Mucosa of descending colon (tissue), 3 donors: Measurements from ENCODE around the gene BAG5. TPM values are rescaled to one million over a fixed set of nuclear protein-coding genes. Genes with fewer than 3 reads are reported as not detected.

Source experiments
- ATAC-seq: fragments of 200-7000 bp; cut with Tn5 transposase; one replicate; pipeline ENCODE4 v1.9.1; 2020; ENCODE audit warnings: mild to moderate bottlenecking, moderate library complexity
- DNase-seq, 3 donors: peaks; one replicate each; pipeline ENCODE4 v3.0.0-alpha.2; 2020
- H3K36me3 ChIP-seq: fragments of 200-600 bp; one replicate; pipeline ENCODE4 v1.8.0; 2021; ENCODE audit warnings: low read depth, mild to moderate bottlenecking
- H3K4me1 ChIP-seq: fragments of 200-600 bp; one replicate; pipeline ENCODE4 v1.8.0; 2021; ENCODE audit warnings: low read depth, mild to moderate bottlenecking
- H3K4me3 ChIP-seq: fragments of 200-600 bp; one replicate; pipeline ENCODE4 v1.8.0; 2021; ENCODE audit warnings: mild to moderate bottlenecking
- H3K9me3 ChIP-seq: fragments of 200-600 bp; one replicate; pipeline ENCODE4 v1.8.0; 2021; ENCODE audit warnings: mild to moderate bottlenecking
- intact Hi-C, 2 donors: fragments of 100-400 bp; cut with DNase I in 1 of 2; cut with micrococcal nuclease in 1 of 2; formaldehyde crosslinking; loops; one replicate each; pipeline versions ENCODE4 v1.11.0 to v1.11.1; 2022; cut with DNase I, micrococcal nuclease
- total RNA-seq, 3 donors: library from RNA; stranded (reverse); fragmentation: NEBNext Ultra II Directional in 2 of 3; extraction: Animal tissue kit (Norgen Biotek cat#: 25700) in 2 of 3; gene quantifications; one replicate each; pipeline versions ENCODE4 v1.2.1 to v1.2.4, GENCODE V29; 2021 to 2023
- TF ChIP-seq, protein P1 (sequence below): fragments of 200-600 bp; IDR thresholded peaks from one replicate; pipeline ENCODE4 v1.8.0; 2022; ENCODE audit warnings: antibody characterized with exemption, mild to moderate bottlenecking
- donor health status: DM: no; HTN: no; CAD: no; lungs with moderate emphysema.
- donor health status: DM: no; HTN: no; CAD: no.
- donor health status: DM: no; HTN: yes; CAD: no.

BAG5 gene
- total RNA-seq, 3 donors from 2014 or later, result 26.1 to 29.9 (median 28.0) TPM

- no peak for ATAC-seq
- no peak overlapping the region for H3K4me3 ChIP-seq
Measured at GRCh38 chr14:103510724-103511693, 51.4 kb downstream of the BAG5 start.

GRCh38 chr14:103509864-103510723 lies 52.4 kb downstream of the BAG5 start:
- no peaks in the 10 kb centered on the region for H3K36me3 ChIP-seq
- no peak overlapping the region for H3K4me3 ChIP-seq
- no peak for ATAC-seq
- no peaks in the 10 kb centered on the region for H3K9me3 ChIP-seq
- no peak for DNase-seq
- intact Hi-C loops, result loop anchor here in 1 of 2 donors (10.0 kb wide), 1 partner anchor 45 kb away; no protein-coding TSS in a partner anchor
- H3K4me1 ChIP-seq, result peaks cover 14% of the 10 kb centered on the region
- TF ChIP-seq, protein P1, sequence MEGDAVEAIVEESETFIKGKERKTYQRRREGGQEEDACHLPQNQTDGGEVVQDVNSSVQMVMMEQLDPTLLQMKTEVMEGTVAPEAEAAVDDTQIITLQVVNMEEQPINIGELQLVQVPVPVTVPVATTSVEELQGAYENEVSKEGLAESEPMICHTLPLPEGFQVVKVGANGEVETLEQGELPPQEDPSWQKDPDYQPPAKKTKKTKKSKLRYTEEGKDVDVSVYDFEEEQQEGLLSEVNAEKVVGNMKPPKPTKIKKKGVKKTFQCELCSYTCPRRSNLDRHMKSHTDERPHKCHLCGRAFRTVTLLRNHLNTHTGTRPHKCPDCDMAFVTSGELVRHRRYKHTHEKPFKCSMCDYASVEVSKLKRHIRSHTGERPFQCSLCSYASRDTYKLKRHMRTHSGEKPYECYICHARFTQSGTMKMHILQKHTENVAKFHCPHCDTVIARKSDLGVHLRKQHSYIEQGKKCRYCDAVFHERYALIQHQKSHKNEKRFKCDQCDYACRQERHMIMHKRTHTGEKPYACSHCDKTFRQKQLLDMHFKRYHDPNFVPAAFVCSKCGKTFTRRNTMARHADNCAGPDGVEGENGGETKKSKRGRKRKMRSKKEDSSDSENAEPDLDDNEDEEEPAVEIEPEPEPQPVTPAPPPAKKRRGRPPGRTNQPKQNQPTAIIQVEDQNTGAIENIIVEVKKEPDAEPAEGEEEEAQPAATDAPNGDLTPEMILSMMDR, result no peak

More at GRCh38 chr14:103510724-103511693, 51.4 kb downstream of the BAG5 start:
- TF ChIP-seq, protein P1, result no peak
- intact Hi-C loops, result no loop called here
- DNase-seq, result no peak
- no peaks in the 10 kb centered on the region for H3K36me3 ChIP-seq
- H3K4me1 ChIP-seq, result peaks cover 14% of the 10 kb centered on the region
- H3K9me3 ChIP-seq, result no peaks in the 10 kb centered on the region

GRCh38 chr14:103508521-103509329 lies 53.7 kb downstream of the BAG5 start:
- H3K36me3 ChIP-seq, result no peaks in the 10 kb centered on the region
- DNase-seq (no peak), ATAC-seq (no peak)
- intact Hi-C loops, result loop anchor here in 1 of 2 donors (10.0 kb wide), 1 partner anchor 46 kb away; no protein-coding TSS in a partner anchor
- TF ChIP-seq, protein P1, result no peak
- H3K4me1 ChIP-seq, result peaks cover 13% of the 10 kb centered on the region
- no peaks in the 10 kb centered on the region for H3K9me3 ChIP-seq
- H3K4me3 ChIP-seq, result no peak overlapping the region

- DNase-seq (no peak), ATAC-seq (no peak)
- no peaks in the 10 kb centered on the region for H3K36me3 ChIP-seq
- H3K4me1 ChIP-seq, result peaks cover 5% of the 10 kb centered on the region
- TF ChIP-seq, protein P1, result no peak
- no peak overlapping the region for H3K4me3 ChIP-seq
- intact Hi-C loops, result loop anchor here in 1 of 2 donors (10.0 kb wide), 1 partner anchor 47 kb away; no protein-coding TSS in a partner anchor
- no peaks in the 10 kb centered on the region for H3K9me3 ChIP-seq
Measured at GRCh38 chr14:103507751-103508150, 54.7 kb downstream of the BAG5 start.

Other genes starting within 250 kb of the BAG5 start
- 100 to 1,000 TPM; 255 to 342 (median 314) TPM for gene EIF5, start 228.4 kb downstream of the BAG5 start, total RNA-seq
- gene MARK3, start 177.2 kb downstream of the BAG5 start, total RNA-seq, result 10 to 100 TPM; 60.8 to 85.7 (median 66.8) TPM
- gene CKB, start 39.8 kb downstream of the BAG5 start, total RNA-seq, result 1,000 to 10,000 TPM; 1,316 to 3,346 (median 2,079) TPM
- gene TRMT61A, start 33.5 kb downstream of the BAG5 start, total RNA-seq, result 10 to 100 TPM; 10.2 to 23.7 (median 10.5) TPM
- 10 to 100 TPM; 29.3 to 47.3 (median 36.5) TPM for gene COA8, start 303 bp upstream of the BAG5 start, total RNA-seq
- gene KLC1, start 66.6 kb upstream of the BAG5 start, total RNA-seq, result 100 to 1,000 TPM in 2 of 3 donors, 10 to 100 TPM in 1; 99.3 to 188 (median 104) TPM
- gene XRCC3, start 152.8 kb upstream of the BAG5 start, total RNA-seq, result 10 to 100 TPM in 2 of 3 donors, 1 to 10 TPM in 1; 7.7 to 17.8 (median 11.0) TPM
- 10 to 100 TPM; 49.9 to 67.1 (median 60.9) TPM for gene ZFYVE21, start 153.2 kb upstream of the BAG5 start, total RNA-seq